AG04449 (cell line): ENCODE data around the gene TSPAN1.

Experiments used
- CTCF ChIA-PET: fragments of 350-600 bp; formaldehyde crosslinking; extraction: SDS; loops from one replicate; lab custom pipeline; 2021; ENCODE audit warnings: antibody characterized with exemption; lab: Yijun Ruan, JAX
- POLR2A ChIA-PET: fragments of 400-600, 350-600 bp; formaldehyde crosslinking; extraction: SDS; loops from one replicate; lab custom pipeline; 2020; ENCODE audit warnings: antibody characterized with exemption, inconsistent platforms; lab: Yijun Ruan, JAX
- DNase-seq: peaks from one replicate; pipeline ENCODE4 v3.0.0-alpha.2; 2010; ENCODE audit warnings: low read depth, low spot score
- H3K4me3 ChIP-seq: 2 replicates; pipeline ENCODE4 v1.5.1; 2011; ENCODE audit warnings: low read depth, mild to moderate bottlenecking, control low read depth, low read length
- TF ChIP-seq, protein P1 (sequence below): IDR thresholded peaks from one replicate; pipeline ENCODE4 v1.5.1; 2011; ENCODE audit warnings: mild to moderate bottlenecking, moderate library complexity, low read length, control low read depth, inconsistent platforms; ENCODE audit not compliant: insufficient read depth; ENCODE audit errors: missing control alignments

The TSPAN1 gene

DNA sequence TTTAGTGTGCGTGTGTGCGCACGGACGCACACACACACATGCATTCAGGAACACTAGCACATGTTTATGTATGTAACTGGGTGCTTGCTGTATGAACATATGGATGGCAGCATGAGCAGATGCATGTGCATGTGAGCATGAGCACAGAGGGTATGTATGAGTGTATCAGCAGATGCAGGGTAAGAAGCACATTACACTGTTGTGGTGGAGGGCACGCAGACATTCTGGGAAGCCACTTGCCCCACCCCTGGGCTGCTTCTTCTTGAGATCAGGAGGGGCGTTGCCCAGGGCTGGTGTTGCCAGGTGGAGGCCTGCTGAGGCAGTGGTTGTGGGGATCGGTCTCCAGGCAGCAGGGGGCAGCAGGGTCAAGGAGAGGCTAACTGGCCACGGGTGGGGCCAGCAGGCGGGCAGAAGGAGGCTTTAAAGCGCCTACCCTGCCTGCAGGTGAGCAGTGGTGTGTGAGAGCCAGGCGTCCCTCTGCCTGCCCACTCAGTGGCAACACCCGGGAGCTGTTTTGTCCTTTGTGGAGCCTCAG lies 5.3 kb downstream of the TSPAN1 start:
- no peak for DNase-seq
- no peak overlapping the region for H3K4me3 ChIP-seq
- CTCF ChIA-PET, result interaction anchor here (0.7 to 25.6 kb wide), 17 partner anchors 10 to 297 kb away, joined by 3 to 631 read pairs (median 4); partner anchors contain the start of gene POMGNT1
- TF ChIP-seq, protein P1, sequence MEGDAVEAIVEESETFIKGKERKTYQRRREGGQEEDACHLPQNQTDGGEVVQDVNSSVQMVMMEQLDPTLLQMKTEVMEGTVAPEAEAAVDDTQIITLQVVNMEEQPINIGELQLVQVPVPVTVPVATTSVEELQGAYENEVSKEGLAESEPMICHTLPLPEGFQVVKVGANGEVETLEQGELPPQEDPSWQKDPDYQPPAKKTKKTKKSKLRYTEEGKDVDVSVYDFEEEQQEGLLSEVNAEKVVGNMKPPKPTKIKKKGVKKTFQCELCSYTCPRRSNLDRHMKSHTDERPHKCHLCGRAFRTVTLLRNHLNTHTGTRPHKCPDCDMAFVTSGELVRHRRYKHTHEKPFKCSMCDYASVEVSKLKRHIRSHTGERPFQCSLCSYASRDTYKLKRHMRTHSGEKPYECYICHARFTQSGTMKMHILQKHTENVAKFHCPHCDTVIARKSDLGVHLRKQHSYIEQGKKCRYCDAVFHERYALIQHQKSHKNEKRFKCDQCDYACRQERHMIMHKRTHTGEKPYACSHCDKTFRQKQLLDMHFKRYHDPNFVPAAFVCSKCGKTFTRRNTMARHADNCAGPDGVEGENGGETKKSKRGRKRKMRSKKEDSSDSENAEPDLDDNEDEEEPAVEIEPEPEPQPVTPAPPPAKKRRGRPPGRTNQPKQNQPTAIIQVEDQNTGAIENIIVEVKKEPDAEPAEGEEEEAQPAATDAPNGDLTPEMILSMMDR, result no peak
- POLR2A ChIA-PET, result no interaction called here

DNA sequence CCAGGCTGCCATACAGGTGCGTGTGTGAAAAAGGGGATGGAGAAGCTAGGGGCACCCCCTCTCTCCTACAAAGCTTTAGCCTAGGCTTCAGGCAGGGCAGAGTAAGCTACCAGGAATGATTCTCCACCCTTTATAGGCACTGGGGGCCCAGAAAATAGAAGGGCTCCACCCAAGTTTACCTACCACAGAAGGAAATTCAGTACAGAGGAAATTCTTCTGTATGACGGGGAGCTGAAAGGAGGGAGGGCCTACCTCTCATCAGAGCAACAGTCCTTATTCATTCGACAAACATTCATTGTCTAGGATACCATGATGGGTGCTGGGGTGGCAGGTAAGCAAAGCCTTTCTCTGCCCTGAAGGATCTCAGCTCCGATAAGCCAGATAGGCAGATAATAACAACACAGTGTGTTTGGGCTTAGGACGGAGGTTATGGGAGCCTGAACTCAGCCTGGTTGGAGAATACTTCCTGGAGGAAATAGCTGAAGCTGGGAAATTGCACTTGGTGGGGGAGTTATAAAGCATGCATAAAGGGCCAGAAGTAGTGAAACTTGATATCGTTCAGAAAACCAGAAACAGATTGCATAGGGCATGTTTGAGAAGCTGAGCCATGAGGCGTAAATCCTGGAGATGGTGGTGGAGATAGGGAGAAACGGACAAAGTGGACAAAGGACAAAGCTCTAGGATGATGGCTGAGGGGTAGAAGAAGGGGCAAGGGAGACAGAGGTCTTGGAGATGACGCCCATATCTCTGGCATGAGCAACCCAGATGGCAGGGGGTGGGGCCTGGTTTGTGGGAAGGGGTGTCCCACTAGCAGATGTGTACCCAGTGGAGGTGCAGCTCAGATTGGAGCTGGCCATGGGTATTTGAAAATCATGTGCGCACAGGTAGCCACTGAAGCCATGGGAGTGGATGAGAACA lies 6.7 kb downstream of the TSPAN1 start:
- POLR2A ChIA-PET, result interaction anchor here (0.7 to 1.8 kb wide), 4 partner anchors 21 to 150 kb away, joined by 3 to 11 read pairs (median 4); partner anchors contain the start of genes LURAP1 and PIK3R3
- H3K4me3 ChIP-seq, result no peak overlapping the region
- DNase-seq, result no peak
- CTCF ChIA-PET, result interaction anchor here (0.7 to 25.6 kb wide), 28 partner anchors 10 to 299 kb away, joined by 3 to 631 read pairs (median 4); partner anchors contain the start of genes LURAP1 and POMGNT1
- TF ChIP-seq, protein P1, result no peak

DNA sequence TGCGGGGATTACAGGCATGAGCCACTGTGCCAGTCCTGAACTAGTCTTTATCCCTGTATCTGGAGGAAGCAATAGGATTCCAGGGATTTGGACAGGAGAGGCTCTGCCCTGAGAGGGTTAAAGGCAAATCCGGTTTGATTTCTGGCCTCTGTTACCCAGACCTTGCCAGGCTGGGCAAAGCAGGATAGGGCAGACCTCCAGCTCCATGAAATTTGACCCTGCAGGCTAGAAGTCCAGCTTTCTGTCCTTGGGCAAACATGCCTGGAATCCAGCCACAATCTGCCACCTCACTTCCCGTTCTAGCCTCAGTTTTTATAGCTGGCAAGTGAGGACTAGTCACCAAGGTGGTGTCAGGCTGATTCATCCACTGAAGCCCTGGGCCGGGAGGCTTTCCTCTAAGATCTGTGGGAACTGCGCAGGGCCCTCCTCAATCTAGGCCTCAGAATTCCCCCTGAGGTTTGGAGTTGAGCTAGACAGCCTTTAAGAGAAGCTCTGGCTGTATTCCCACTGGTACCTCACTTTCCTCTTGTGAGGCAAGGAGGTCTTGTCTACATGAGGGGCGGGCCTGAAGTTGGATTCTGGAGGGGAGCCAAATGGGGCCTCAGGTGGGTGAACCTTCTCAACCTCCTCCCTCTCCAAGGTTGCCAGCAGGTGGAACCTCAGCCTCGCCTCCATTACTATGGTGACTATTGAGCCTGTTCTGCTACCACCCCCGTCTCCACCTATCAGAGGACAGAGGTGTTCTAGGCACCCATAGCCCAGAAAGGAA lies 8.4 kb downstream of the TSPAN1 start:
- ChIA-PET POLR2A (interaction anchor here (1.2 to 1.8 kb wide), 4 partner anchors 15 to 661 kb away, joined by 7 to 11 read pairs (median 8); partner anchors contain the start of genes LURAP1, PIK3R3, POMGNT1 and PRDX1), CTCF (interaction anchor here (0.8 to 25.6 kb wide), 13 partner anchors 8 to 300 kb away, joined by 3 to 631 read pairs (median 3); partner anchors contain the start of gene POMGNT1)
- peak; percentile 89 for DNase-seq
- TF ChIP-seq, protein P1, result no peak
- no peak overlapping the region for H3K4me3 ChIP-seq

DNA sequence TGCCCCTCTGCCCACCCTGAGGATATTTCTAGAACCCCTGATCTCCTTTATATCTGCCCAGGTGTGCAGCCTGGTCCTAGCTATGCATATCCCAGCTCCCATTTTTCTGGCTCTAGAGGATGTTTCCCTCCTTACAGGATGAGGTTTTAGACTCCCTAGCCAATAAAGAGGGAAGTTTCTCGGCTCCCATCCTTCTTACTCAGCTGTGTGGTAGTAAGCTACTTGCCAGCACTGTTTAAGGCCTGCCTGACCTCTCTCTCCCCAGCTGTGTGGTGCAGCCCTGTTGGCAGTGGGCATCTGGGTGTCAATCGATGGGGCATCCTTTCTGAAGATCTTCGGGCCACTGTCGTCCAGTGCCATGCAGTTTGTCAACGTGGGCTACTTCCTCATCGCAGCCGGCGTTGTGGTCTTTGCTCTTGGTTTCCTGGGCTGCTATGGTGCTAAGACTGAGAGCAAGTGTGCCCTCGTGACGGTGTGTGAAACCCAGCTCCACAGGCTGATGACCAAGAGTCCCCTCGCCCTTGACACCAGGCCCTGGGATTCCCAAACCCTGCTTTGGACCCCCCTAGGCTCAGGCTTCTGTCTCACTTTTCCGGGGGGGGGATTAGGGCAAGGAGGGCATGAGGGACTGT lies 9.2 kb downstream of the TSPAN1 start:
- H3K4me3 ChIP-seq, result no peak overlapping the region
- no peak for DNase-seq
- TF ChIP-seq, protein P1, result no peak
- ChIA-PET CTCF (interaction anchor here (0.8 to 25.6 kb wide), 7 partner anchors 12 to 151 kb away, joined by 3 to 631 read pairs (median 3); no protein-coding TSS in a partner anchor), POLR2A (interaction anchor here (1.2 to 1.6 kb wide), 3 partner anchors 14 to 662 kb away, joined by 7 to 8 read pairs (median 8); partner anchors contain the start of genes PIK3R3, POMGNT1 and PRDX1)

DNA sequence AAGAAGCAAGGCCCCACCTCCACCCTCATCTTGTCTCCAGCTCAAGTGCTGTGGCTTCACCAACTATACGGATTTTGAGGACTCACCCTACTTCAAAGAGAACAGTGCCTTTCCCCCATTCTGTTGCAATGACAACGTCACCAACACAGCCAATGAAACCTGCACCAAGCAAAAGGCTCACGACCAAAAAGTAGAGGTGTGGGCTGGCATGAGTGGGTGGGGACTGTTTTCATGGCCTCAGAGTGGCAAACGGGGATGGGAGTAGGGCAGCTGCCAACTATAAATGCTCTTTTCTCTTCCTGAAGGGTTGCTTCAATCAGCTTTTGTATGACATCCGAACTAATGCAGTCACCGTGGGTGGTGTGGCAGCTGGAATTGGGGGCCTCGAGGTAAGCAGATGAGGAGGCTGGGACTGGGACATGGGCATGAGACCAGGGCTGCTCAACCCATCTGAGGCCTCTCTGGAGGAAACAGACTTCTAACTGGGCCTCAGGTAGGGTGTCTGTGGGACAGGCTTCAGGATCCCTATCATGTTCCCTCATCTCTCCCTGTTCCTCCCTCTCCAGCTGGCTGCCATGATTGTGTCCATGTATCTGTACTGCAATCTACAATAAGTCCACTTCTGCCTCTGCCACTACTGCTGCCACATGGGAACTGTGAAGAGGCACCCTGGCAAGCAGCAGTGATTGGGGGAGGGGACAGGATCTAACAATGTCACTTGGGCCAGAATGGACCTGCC lies 10.2 kb downstream of the TSPAN1 start:
- POLR2A ChIA-PET, result no interaction called here

More for the DNA sequence above, 10.2 kb downstream of the TSPAN1 start:
- no peak overlapping the region for H3K4me3 ChIP-seq
- TF ChIP-seq, protein P1, result no peak
- DNase-seq, result no peak
- CTCF ChIA-PET, result interaction anchor here (25.6 kb wide), 1 partner anchor 152 kb away, joined by 631 read pairs; no protein-coding TSS in a partner anchor
